HCT116 (cell line): ENCODE data around the gene OR1M1. TPM values are rescaled to one million over a fixed set of nuclear protein-coding genes. Genes with fewer than 3 reads are reported as not detected.
A peak's percentile ranks its signal among the peaks of the same experiment; 100 is the strongest.

Experiments used
- ATAC-seq: fragments of 200-7000 bp; cut with Tn5 transposase; 2 replicates; pipeline ENCODE4 v1.9.1; 2020; ENCODE audit warnings: mild to moderate bottlenecking, moderate library complexity
- BruUV-seq: library from RNA; stranded (reverse); fragments of 400-500 nt; replicated peaks from 2 replicates; lab custom pipeline; 2021; lab: Mats Ljungman, UMichigan
- CTCF ChIA-PET: fragments of 300-600 bp; sonication (Branson Sonifier 250); formaldehyde crosslinking; loops from one replicate; lab custom pipeline; 2021; ENCODE audit warnings: antibody characterized with exemption; lab: Charles Lee
- POLR2A ChIA-PET: fragments of 300-600, 350-600 bp; sonication (Branson Sonifier 250); formaldehyde crosslinking; loops from one replicate; lab custom pipeline; 2021; ENCODE audit warnings: antibody characterized with exemption; lab: Charles Lee
- RAD21 ChIA-PET, 2 experiments: fragments of 300-600 bp; sonication (Branson Sonifier 250); formaldehyde crosslinking; loops; one replicate each; lab custom pipeline; 2023; ENCODE audit warnings: low total read pairs in 2 of 2; ENCODE audit not compliant: uncharacterized antibody in 2 of 2, unreplicated experiment in 2 of 2, low non-redundant PET in 1 of 2; lab: Charles Lee
- DNase-seq: peaks from one replicate; pipeline ENCODE4 v3.0.0-alpha.2; 2010; ENCODE audit warnings: low read depth, low spot score
- H2AFZ ChIP-seq: fragments of 200-600 bp; shearing (Covaris generic), sonication (generic); 2 replicates; pipeline ENCODE4 v1.6.1; 2017; ENCODE audit warnings: low read depth, mixed run types, mixed read lengths, antibody characterized with exemption, low read length; ENCODE audit not compliant: poor library complexity, severe bottlenecking
- H3K27ac ChIP-seq: 2 replicates; pipeline ENCODE4 v1.5.1; 2012; ENCODE audit warnings: low read depth, low read length
- H3K27me3 ChIP-seq: fragments of 200-600 bp; sonication (generic); 2 replicates; pipeline ENCODE4 v1.6.1; 2016; ENCODE audit warnings: mixed run types, low read length, mixed read lengths; ENCODE audit not compliant: insufficient read depth
- H3K36me3 ChIP-seq, 2 experiments: fragments of 200-500 bp in 1 of 2; fragments of 200-600 bp in 1 of 2; sonication (Bioruptor generic) in 1 of 2; sonication (generic) in 1 of 2; 2 replicates each; pipeline versions ENCODE4 v1.5.1 to v1.6.1; 2014 to 2016; ENCODE audit warnings: low read length in 2 of 2, inconsistent platforms in 1 of 2, mixed read lengths in 1 of 2, mixed run types in 1 of 2; ENCODE audit not compliant: insufficient read depth in 2 of 2, control insufficient read depth in 1 of 2
- H3K4me1 ChIP-seq, 2 experiments: fragments of 200-600 bp in 1 of 2; sonication (generic) in 1 of 2; 2 replicates each; pipeline versions ENCODE4 v1.5.1 to v1.6.1; 2012 to 2017; ENCODE audit warnings: low read length in 2 of 2, inconsistent platforms in 1 of 2, mild to moderate bottlenecking in 1 of 2, mixed read lengths in 1 of 2, mixed run types in 1 of 2, moderate library complexity in 1 of 2; ENCODE audit not compliant: insufficient read depth in 2 of 2, control insufficient read depth in 1 of 2
- H3K4me2 ChIP-seq: fragments of 200-600 bp; sonication (generic); 2 replicates; pipeline ENCODE4 v1.6.1; 2017; ENCODE audit warnings: mixed run types, low read length, mixed read lengths
- H3K4me3 ChIP-seq, 2 experiments: fragments of 200-600 bp in 1 of 2; sonication (generic) in 1 of 2; replicated peaks in 1 of 2; 2 replicates each; pipeline ENCODE4 v1.5.1; 2011 to 2016; ENCODE audit warnings: low read length in 2 of 2, control low read depth in 1 of 2, low read depth in 1 of 2, mild to moderate bottlenecking in 1 of 2, mixed read lengths in 1 of 2, mixed run types in 1 of 2
- H3K79me2 ChIP-seq: fragments of 200-600 bp; sonication (generic); 2 replicates; pipeline ENCODE4 v1.6.1; 2017; ENCODE audit warnings: mild to moderate bottlenecking, mixed run types, low read length, moderate library complexity, mixed read lengths; ENCODE audit not compliant: insufficient read depth
- H3K9ac ChIP-seq: fragments of 200-600 bp; sonication (generic); 2 replicates; pipeline ENCODE4 v1.6.1; 2016; ENCODE audit warnings: low read length, mixed read lengths
- H3K9me2 ChIP-seq: fragments of 200-600 bp; sonication (generic), shearing (Covaris generic); 2 replicates; pipeline ENCODE4 v1.6.1; 2017; ENCODE audit warnings: mixed run types, mild to moderate bottlenecking, moderate library complexity; ENCODE audit not compliant: insufficient read depth
- H3K9me3 ChIP-seq, 2 experiments: fragments of 200-500 bp in 1 of 2; fragments of 200-600 bp in 1 of 2; sonication (Bioruptor generic) in 1 of 2; sonication (generic) in 1 of 2; 2 replicates each; pipeline ENCODE4 v1.6.1; 2014 to 2017; ENCODE audit warnings: low read length in 2 of 2, mixed read lengths in 2 of 2, inconsistent platforms in 1 of 2, low read depth in 1 of 2, mild to moderate bottlenecking in 1 of 2, mixed run types in 1 of 2, moderate library complexity in 1 of 2; ENCODE audit not compliant: control insufficient read depth in 1 of 2, insufficient read depth in 1 of 2
- H4K20me1 ChIP-seq: fragments of 200-600 bp; sonication (generic), shearing (Covaris generic); 2 replicates; pipeline ENCODE4 v1.6.1; 2017; ENCODE audit warnings: mixed run types, mild to moderate bottlenecking, moderate library complexity; ENCODE audit not compliant: insufficient read depth
- CBX3 ChIP-seq: IDR thresholded peaks from 2 replicates; pipeline ENCODE4 v1.6.1; 2012; ENCODE audit warnings: low read depth
- CTCF ChIP-seq, 3 experiments: fragments of 200-600 bp in 1 of 3; sonication (generic) in 1 of 3; IDR thresholded peaks in 2 of 3; conservative IDR thresholded peaks in 1 of 3; 2 replicates each; pipeline ENCODE4 v1.5.1; 2012 to 2017; ENCODE audit warnings: low read depth in 2 of 3, low read length in 2 of 3, antibody characterized with exemption in 1 of 3, borderline replicate concordance in 1 of 3, control low read depth in 1 of 3, mild to moderate bottlenecking in 1 of 3, mixed read lengths in 1 of 3, mixed run types in 1 of 3, moderate library complexity in 1 of 3; ENCODE audit not compliant: insufficient read depth in 1 of 3
- SP1 ChIP-seq: IDR thresholded peaks from 2 replicates; pipeline ENCODE4 v1.6.1; 2012; ENCODE audit warnings: low read depth
- TCF7L2 ChIP-seq: IDR thresholded peaks from 2 replicates; pipeline ENCODE4 v1.7.0; 2011; ENCODE audit warnings: borderline replicate concordance, inconsistent platforms; ENCODE audit not compliant: insufficient read depth, insufficient read length; ENCODE audit errors: extremely low read depth
- ZBTB33 ChIP-seq: IDR thresholded peaks from 2 replicates; pipeline ENCODE4 v1.6.1; 2011; ENCODE audit warnings: mild to moderate bottlenecking, low read length, moderate library complexity; ENCODE audit not compliant: insufficient replicate concordance; ENCODE audit errors: extremely low read depth
- intact Hi-C: fragments of 100-400 bp; cut with micrococcal nuclease; formaldehyde crosslinking; loops from 2 replicates; pipeline ENCODE4 v1.10.0; 2022
- total RNA-seq: library from RNA; stranded (reverse); gene quantifications from one replicate; pipeline ENCODE4 v1.2.1, GENCODE V29; 2021; ENCODE audit not compliant: unreplicated experiment

Gene OR1M1
- total RNA-seq, 1 experiment from 2014 or later, result not detected

- Histone ChIP-seq H3K79me2 (no peaks in the 10 kb centered on the region), H3K9me2 (no peaks in the 10 kb centered on the region), H3K4me1 (peaks cover 9 to 36% of the 10 kb centered on the region in 2 experiments), H3K4me2 (peak overlapping the region; percentile 45), H3K27ac (no peak overlapping the region), H3K4me3 (no peak overlapping the region), H3K9ac (no peak overlapping the region), H4K20me1 (no peaks in the 10 kb centered on the region), H3K36me3 (no peaks in the 10 kb centered on the region), H3K9me3 (no peaks in the 10 kb centered on the region), H3K27me3 (no peaks in the 10 kb centered on the region), H2AFZ (no peak overlapping the region)
- ChIA-PET CTCF (no interaction called here), POLR2A (interaction anchor here (1.2 kb wide), 1 partner anchor 9 kb away, joined by 3 read pairs; no protein-coding TSS in a partner anchor), RAD21 (no interaction called here)
- DNase-seq (no peak), ATAC-seq (no peak)
- intact Hi-C loops, result no loop called here
- TF ChIP-seq TCF7L2 (no peak), CTCF (IDR thresholded peaks at IDR 0.05 in 2 of 3, conservative IDR thresholded peaks at IDR 0.05 in 1 of 3; ENCODE audit: borderline replicate concordance in 1 of 3, insufficient read depth in 1 of 3, low read depth in 2 of 3, low read length in 2 of 3) (no peak), CBX3 (0 out of 2 replicates have a peak, but pooled peaks have one; percentile 28), ZBTB33 (no peak), SP1 (no peak)
- no TSS peak for BruUV-seq
These were observed 40.2 kb upstream of the OR1M1 start for GRCh38 chr19:9046694-9047093.
